ENCODE results near the gene SOX5.

DNA sequence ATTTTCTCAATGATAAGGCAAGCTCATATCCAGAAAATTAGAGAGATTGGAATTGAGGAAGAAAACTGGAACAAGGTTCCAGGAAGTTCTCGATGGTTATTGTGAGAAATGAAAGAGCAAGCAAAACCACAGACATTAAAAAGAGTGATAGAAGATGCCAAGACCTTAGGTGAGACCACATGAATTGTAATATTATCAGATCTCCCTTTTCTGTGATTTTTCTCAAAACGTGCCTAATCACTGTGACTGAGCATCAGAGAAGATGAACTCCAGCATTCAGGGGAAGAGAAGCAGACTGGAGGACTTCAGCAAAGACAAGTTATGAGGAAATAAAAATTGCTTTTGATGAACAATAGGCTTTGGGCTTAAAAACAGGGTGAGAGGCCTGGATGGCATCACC is 278.8 kb downstream of the SOX5 start:
- no peak for TF ChIP-seq POLR2AphosphoS5 (IDR thresholded peaks at IDR 0.05; ENCODE audit: low read depth, low read length)
- TF ChIP-seq, protein P1, sequence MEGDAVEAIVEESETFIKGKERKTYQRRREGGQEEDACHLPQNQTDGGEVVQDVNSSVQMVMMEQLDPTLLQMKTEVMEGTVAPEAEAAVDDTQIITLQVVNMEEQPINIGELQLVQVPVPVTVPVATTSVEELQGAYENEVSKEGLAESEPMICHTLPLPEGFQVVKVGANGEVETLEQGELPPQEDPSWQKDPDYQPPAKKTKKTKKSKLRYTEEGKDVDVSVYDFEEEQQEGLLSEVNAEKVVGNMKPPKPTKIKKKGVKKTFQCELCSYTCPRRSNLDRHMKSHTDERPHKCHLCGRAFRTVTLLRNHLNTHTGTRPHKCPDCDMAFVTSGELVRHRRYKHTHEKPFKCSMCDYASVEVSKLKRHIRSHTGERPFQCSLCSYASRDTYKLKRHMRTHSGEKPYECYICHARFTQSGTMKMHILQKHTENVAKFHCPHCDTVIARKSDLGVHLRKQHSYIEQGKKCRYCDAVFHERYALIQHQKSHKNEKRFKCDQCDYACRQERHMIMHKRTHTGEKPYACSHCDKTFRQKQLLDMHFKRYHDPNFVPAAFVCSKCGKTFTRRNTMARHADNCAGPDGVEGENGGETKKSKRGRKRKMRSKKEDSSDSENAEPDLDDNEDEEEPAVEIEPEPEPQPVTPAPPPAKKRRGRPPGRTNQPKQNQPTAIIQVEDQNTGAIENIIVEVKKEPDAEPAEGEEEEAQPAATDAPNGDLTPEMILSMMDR (IDR thresholded peaks at IDR 0.05), result no peak
- TF ChIP-seq SMC3 (IDR thresholded peaks at IDR 0.05; ENCODE audit: low read depth, low read length), result no peak
- no peak for TF ChIP-seq CHD2 (IDR thresholded peaks at IDR 0.05; ENCODE audit: low read length, partially characterized antibody)
- TF ChIP-seq GATA2 (CRISPR knock-in tag; IDR thresholded peaks at IDR 0.05), result no peak
- TF ChIP-seq REST (IDR thresholded peaks at IDR 0.05; ENCODE audit: low read depth, low read length), result no peak
- TF ChIP-seq MEF2A (IDR thresholded peaks at IDR 0.05; ENCODE audit: borderline replicate concordance, low read depth), result no peak
- no peak for TF ChIP-seq RCOR1 (IDR thresholded peaks at IDR 0.05; ENCODE audit: low read length)
- TF ChIP-seq GABPA (IDR thresholded peaks at IDR 0.05; ENCODE audit: low read depth), result no peak
- no peak for TF ChIP-seq EZH2phosphoT487 (IDR thresholded peaks at IDR 0.05; ENCODE audit: borderline replicate concordance, low read depth)
- TF ChIP-seq, protein P2, sequence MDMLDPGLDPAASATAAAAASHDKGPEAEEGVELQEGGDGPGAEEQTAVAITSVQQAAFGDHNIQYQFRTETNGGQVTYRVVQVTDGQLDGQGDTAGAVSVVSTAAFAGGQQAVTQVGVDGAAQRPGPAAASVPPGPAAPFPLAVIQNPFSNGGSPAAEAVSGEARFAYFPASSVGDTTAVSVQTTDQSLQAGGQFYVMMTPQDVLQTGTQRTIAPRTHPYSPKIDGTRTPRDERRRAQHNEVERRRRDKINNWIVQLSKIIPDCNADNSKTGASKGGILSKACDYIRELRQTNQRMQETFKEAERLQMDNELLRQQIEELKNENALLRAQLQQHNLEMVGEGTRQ (IDR thresholded peaks at IDR 0.05; ENCODE audit: borderline replicate concordance, low read depth, low read length), result no peak
- no peak for TF ChIP-seq MXI1 (IDR thresholded peaks at IDR 0.05; ENCODE audit: low read depth, low read length)
- TF ChIP-seq YY1 (IDR thresholded peaks at IDR 0.05; ENCODE audit: low read depth), result no peak

Measured in SK-N-SH (cell line).